CD14-positive monocyte (primary cell): ENCODE results near the gene GAD2. TPM values are rescaled to one million over a fixed set of nuclear protein-coding genes. Genes with fewer than 3 reads are reported as not detected.

ENCODE experiments used
- DNase-seq, 3 donors: peaks; one replicate each; pipeline ENCODE4 v3.0.0-alpha.2; 2011 to 2022
- H2AFZ ChIP-seq: 2 replicates; pipeline ENCODE4 v1.6.0; 2012; ENCODE audit warnings: mild to moderate bottlenecking, low read depth, low read length, inconsistent platforms; ENCODE audit not compliant: insufficient read depth, poor library complexity, severe bottlenecking
- H3K27ac ChIP-seq, 2 donors: 1 replicate in 1 of 2; 2 replicates in 1 of 2; pipeline ENCODE4 v1.5.1; 2012 to 2013; ENCODE audit warnings: low read length in 2 of 2, control low read depth in 1 of 2, inconsistent platforms in 1 of 2, low read depth in 1 of 2, mild to moderate bottlenecking in 1 of 2
- H3K27me3 ChIP-seq, 2 donors: one replicate each; pipeline versions ENCODE4 v1.6.0 to v1.6.1; 2011 to 2013; ENCODE audit warnings: low read length in 2 of 2; ENCODE audit not compliant: control insufficient read depth in 2 of 2, insufficient read depth in 2 of 2
- H3K36me3 ChIP-seq, 2 donors: replicated peaks in 1 of 2; 1 replicate in 1 of 2; 2 replicates in 1 of 2; pipeline versions ENCODE4 v1.5.1 to v1.6.1; 2012 to 2013; ENCODE audit warnings: low read length in 2 of 2, control low read depth in 1 of 2, inconsistent platforms in 1 of 2, mild to moderate bottlenecking in 1 of 2; ENCODE audit not compliant: insufficient read depth in 2 of 2, control insufficient read depth in 1 of 2
- H3K4me1 ChIP-seq, 2 donors: 1 replicate in 1 of 2; 2 replicates in 1 of 2; pipeline versions ENCODE4 v1.5.1 to v1.6.1; 2012 to 2013; ENCODE audit warnings: low read length in 2 of 2, control low read depth in 1 of 2, inconsistent platforms in 1 of 2, mild to moderate bottlenecking in 1 of 2, moderate library complexity in 1 of 2; ENCODE audit not compliant: insufficient read depth in 2 of 2, control insufficient read depth in 1 of 2
- H3K4me2 ChIP-seq: replicated peaks from 2 replicates; pipeline ENCODE3; 2012; ENCODE audit warnings: low read length, moderate library complexity, mild to moderate bottlenecking; ENCODE audit not compliant: poor library complexity, severe bottlenecking; ENCODE audit errors: extremely low read depth
- H3K4me3 ChIP-seq, 3 experiments: fragments of 200-600 bp in 1 of 3; sonication (generic) in 1 of 3; replicated peaks in 1 of 3; 1 replicate in 2 of 3; 2 replicates in 1 of 3; pipeline ENCODE4 v1.5.1; 2011 to 2013; ENCODE audit warnings: low read length in 3 of 3, mild to moderate bottlenecking in 3 of 3, control low read depth in 2 of 3, low read depth in 2 of 3, inconsistent platforms in 1 of 3, moderate library complexity in 1 of 3
- H3K79me2 ChIP-seq: 2 replicates; pipeline ENCODE4 v1.6.0; 2012; ENCODE audit warnings: mild to moderate bottlenecking, control low read depth, inconsistent platforms, low read length, moderate library complexity; ENCODE audit not compliant: insufficient read depth
- H3K9ac ChIP-seq: 2 replicates; pipeline ENCODE4 v1.6.0; 2017; ENCODE audit warnings: low read length, mild to moderate bottlenecking; ENCODE audit not compliant: insufficient read depth, poor library complexity, severe bottlenecking
- H3K9me3 ChIP-seq, 2 donors: replicated peaks in 1 of 2; 1 replicate in 1 of 2; 2 replicates in 1 of 2; pipeline versions ENCODE4 v1.5.1 to v1.6.1; 2012 to 2013; ENCODE audit warnings: low read length in 2 of 2, control low read depth in 1 of 2; ENCODE audit not compliant: control insufficient read depth in 1 of 2, insufficient read depth in 1 of 2
- H4K20me1 ChIP-seq: 2 replicates; pipeline ENCODE4 v1.6.0; 2012; ENCODE audit warnings: mild to moderate bottlenecking, low read length, control low read depth, moderate library complexity; ENCODE audit not compliant: insufficient read depth
- H3K27ac Mint-ChIP-seq, 7 donors: one replicate each; pipeline ENCODE4 v1.8.0; 2020; ENCODE audit warnings: mild to moderate bottlenecking in 7 of 7, mixed read lengths in 7 of 7, moderate library complexity in 6 of 7, inconsistent platforms in 2 of 7
- H3K27me3 Mint-ChIP-seq, 3 donors: one replicate each; pipeline ENCODE4 v1.8.0; 2021 to 2022; ENCODE audit warnings: low read depth in 3 of 3, mild to moderate bottlenecking in 3 of 3, mixed read lengths in 3 of 3, moderate library complexity in 3 of 3, inconsistent platforms in 1 of 3
- H3K36me3 Mint-ChIP-seq, 2 donors: one replicate each; pipeline ENCODE4 v1.8.0; 2020; ENCODE audit warnings: mixed read lengths in 2 of 2, inconsistent platforms in 1 of 2, mild to moderate bottlenecking in 1 of 2
- H3K4me1 Mint-ChIP-seq: one replicate; pipeline ENCODE4 v1.8.0; 2020; ENCODE audit warnings: mild to moderate bottlenecking, mixed read lengths
- H3K4me3 Mint-ChIP-seq, 2 donors: one replicate each; pipeline ENCODE4 v1.8.0; 2020; ENCODE audit warnings: mild to moderate bottlenecking in 2 of 2, mixed read lengths in 2 of 2, moderate library complexity in 1 of 2
- H3K9me3 Mint-ChIP-seq, 7 donors: one replicate each; pipeline ENCODE4 v1.8.0; 2020 to 2022; ENCODE audit warnings: mixed read lengths in 7 of 7, mild to moderate bottlenecking in 6 of 7, moderate library complexity in 6 of 7, inconsistent platforms in 2 of 7
- CTCF ChIP-seq: fragments of 200-600 bp; IDR thresholded peaks from one replicate; pipeline ENCODE4 v1.8.0; 2022; ENCODE audit warnings: antibody characterized with exemption, mild to moderate bottlenecking
- WGBS: methylation state at CpG from one replicate; pipeline ENCODE4 v1.1.5; 2013; ENCODE audit warnings: missing lambda C conversion rate; ENCODE audit not compliant: insufficient coverage; 5-methylcytosine and 5-hydroxymethylcytosine counted together
- intact Hi-C, 2 donors: fragments of 100-400 bp; cut with micrococcal nuclease; formaldehyde crosslinking; loops; one replicate each; pipeline versions ENCODE4 v1.15.0 to v1.15.1; 2023
- polyA plus RNA-seq, 3 donors: library from polyadenylated mRNA; depleted of rRNA in 1 of 3; unstranded in 2 of 3; stranded (reverse) in 1 of 3; fragments of 300-500 nt in 2 of 3; fragments of >200 nt in 1 of 3; fragmentation: Illumina TruSeq in 2 of 3; gene quantifications; 1 replicate in 2 of 3; 2 replicates in 1 of 3; pipeline ENCODE4 v1.2.3, GENCODE V29; 2012 to 2021

The GAD2 gene
- polyA plus RNA-seq, 3 donors = not detected

- WGBS = no CpG with 5 or more reads among the region's 1 CpG
- no peaks in the 10 kb centered on the region for H3K36me3 ChIP-seq
- peaks cover 15% of the 10 kb centered on the region for H3K4me1 Mint-ChIP-seq
- H3K27me3 ChIP-seq = peaks cover 80 to 96% of the 10 kb centered on the region in 2 donors
- no peak for TF ChIP-seq CTCF
- H3K4me3 ChIP-seq = no peak overlapping the region
- H4K20me1 ChIP-seq = no peaks in the 10 kb centered on the region
- no peaks in the 10 kb centered on the region for H3K4me1 ChIP-seq
- DNase-seq = no peak
- intact Hi-C loops = no loop called here
- peaks cover 50 to 93% (median 90%) of the 10 kb centered on the region in 3 donors for H3K27me3 Mint-ChIP-seq
- H3K27ac Mint-ChIP-seq = no peak overlapping the region
- peaks cover 0 to 20% (median 10%) of the 10 kb centered on the region in 7 donors for H3K9me3 Mint-ChIP-seq
- H3K79me2 ChIP-seq = no peaks in the 10 kb centered on the region
- H3K9me3 ChIP-seq = peaks cover 0 to 22% of the 10 kb centered on the region in 2 donors
- peaks cover 0 to 4% of the 10 kb centered on the region in 2 donors for H3K36me3 Mint-ChIP-seq
- no peak overlapping the region for H3K9ac ChIP-seq
- H3K4me2 ChIP-seq = no peak overlapping the region
- H3K27ac ChIP-seq = no peak overlapping the region
- peak overlapping the region in 1 of 2 donors; percentile 71 for H3K4me3 Mint-ChIP-seq
- H2AFZ ChIP-seq = no peak overlapping the region
These were observed 3.1 kb downstream of the GAD2 start for GRCh38 chr10:26219676-26220075.

GRCh38 chr10:26220901-26221300, 4.3 kb downstream of the GAD2 start:
- Histone ChIP-seq H2AFZ (no peak overlapping the region), H3K36me3 (no peaks in the 10 kb centered on the region), H3K4me3 (no peak overlapping the region), H3K9ac (no peak overlapping the region), H4K20me1 (no peaks in the 10 kb centered on the region), H3K4me1 (no peaks in the 10 kb centered on the region), H3K4me2 (no peak overlapping the region), H3K9me3 (peaks cover 0 to 18% of the 10 kb centered on the region in 2 donors), H3K79me2 (no peaks in the 10 kb centered on the region), H3K27me3 (peaks cover 75 to 93% of the 10 kb centered on the region in 2 donors), H3K27ac (no peak overlapping the region)
- H3K4me3 Mint-ChIP-seq = peak overlapping the region in 1 of 2 donors; percentile 81
- intact Hi-C loops = no loop called here
- peaks cover 9% of the 10 kb centered on the region for H3K4me1 Mint-ChIP-seq
- H3K27me3 Mint-ChIP-seq = peaks cover 57 to 82% (median 82%) of the 10 kb centered on the region in 3 donors
- TF ChIP-seq CTCF = no peak
- DNase-seq = no peak
- H3K9me3 Mint-ChIP-seq = peaks cover 0 to 14% (median 6%) of the 10 kb centered on the region in 7 donors
- H3K27ac Mint-ChIP-seq = no peak overlapping the region
- H3K36me3 Mint-ChIP-seq = peaks cover 0 to 4% of the 10 kb centered on the region in 2 donors
